ENCODE data around the gene ANO1. TPM values are rescaled to one million over a fixed set of nuclear protein-coding genes. Genes with fewer than 3 reads are reported as not detected.

ANO1 gene
- total and polyA plus RNA-seq, 2 of the 8 experiments (the other 6 are each of a cell fraction or from before 2014, with no cell fraction given) = 4.7 to 5.0 TPM

- TF ChIP-seq EZH2 (IDR thresholded peaks at IDR 0.05; ENCODE audit: low read depth, low read length, severe bottlenecking) (no peak), TCF12 (IDR thresholded peaks at IDR 0.05; ENCODE audit: low read depth, low read length) (no peak), BRCA1 (IDR thresholded peaks at IDR 0.05; ENCODE audit: low read depth, low read length) (no peak), PHF8 (conservative IDR thresholded peaks at IDR 0.05; ENCODE audit: low read depth, low read length) (no peak), EP300 (IDR thresholded peaks at IDR 0.05; ENCODE audit: borderline replicate concordance in 1 of 2, low read depth in 2 of 2, low read length in 2 of 2) (no peak), CHD1 (IDR thresholded peaks at IDR 0.05; ENCODE audit: low read depth, low read length) (no peak), TAF1 (IDR thresholded peaks at IDR 0.05; ENCODE audit: low read depth, low read length) (no peak), CEBPB (IDR thresholded peaks at IDR 0.05; ENCODE audit: low read depth, low read length) (no peak), BCL11A (IDR thresholded peaks at IDR 0.05; ENCODE audit: low read depth in 2 of 2, low read length in 2 of 2) (no peak), RXRA (IDR thresholded peaks at IDR 0.05; ENCODE audit: insufficient read depth, low read depth, low read length) (no peak), MAFK (IDR thresholded peaks at IDR 0.05; ENCODE audit: low read depth, low read length) (no peak), CBX8 (IDR thresholded peaks at IDR 0.05; ENCODE audit: borderline replicate concordance, low read depth, low read length) (no peak), KDM4A (IDR thresholded peaks at IDR 0.05; ENCODE audit: low read depth, low read length, severe bottlenecking) (no peak), NRF1 (IDR thresholded peaks at IDR 0.05; ENCODE audit: low read depth, low read length) (no peak), USF2 (IDR thresholded peaks at IDR 0.05; ENCODE audit: low read length) (no peak), HDAC2 (IDR thresholded peaks at IDR 0.05; ENCODE audit: borderline replicate concordance in 1 of 2, low read depth in 2 of 2, low read length in 2 of 2) (no peak), E2F6 (IDR thresholded peaks at IDR 0.05) (no peak)
Measured at GRCh38 chr11:70191495-70192140, 113.5 kb downstream of the ANO1 start (continued).
